ENCODE results near the gene ZNF14.
"Not testable (repeated sequence)": the region's sequence is repeated elsewhere in the genome, so short reads cannot be mapped to it uniquely, and the experiment has no call there.

The ZNF14 gene

DNA sequence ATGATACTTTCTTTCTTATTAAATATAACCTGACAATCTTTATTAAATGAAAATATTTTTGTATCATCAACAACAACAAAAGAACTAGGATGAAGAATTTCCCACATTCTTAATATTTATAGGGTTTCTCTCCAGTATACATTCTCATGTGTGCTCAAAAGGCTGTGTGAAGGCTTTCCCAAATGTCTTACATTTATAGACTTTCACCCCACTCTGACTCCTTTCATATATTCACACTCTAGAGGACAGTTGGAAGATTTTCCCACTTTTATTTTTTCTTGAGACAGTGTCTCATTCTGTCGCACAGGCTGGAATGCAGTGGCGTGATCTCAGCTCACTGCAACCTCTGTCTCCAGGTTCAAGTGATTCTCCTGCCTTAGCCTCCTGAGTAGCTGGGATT, 22.4 kb downstream of the ZNF14 start:
- TF ChIP-seq, protein P1, sequence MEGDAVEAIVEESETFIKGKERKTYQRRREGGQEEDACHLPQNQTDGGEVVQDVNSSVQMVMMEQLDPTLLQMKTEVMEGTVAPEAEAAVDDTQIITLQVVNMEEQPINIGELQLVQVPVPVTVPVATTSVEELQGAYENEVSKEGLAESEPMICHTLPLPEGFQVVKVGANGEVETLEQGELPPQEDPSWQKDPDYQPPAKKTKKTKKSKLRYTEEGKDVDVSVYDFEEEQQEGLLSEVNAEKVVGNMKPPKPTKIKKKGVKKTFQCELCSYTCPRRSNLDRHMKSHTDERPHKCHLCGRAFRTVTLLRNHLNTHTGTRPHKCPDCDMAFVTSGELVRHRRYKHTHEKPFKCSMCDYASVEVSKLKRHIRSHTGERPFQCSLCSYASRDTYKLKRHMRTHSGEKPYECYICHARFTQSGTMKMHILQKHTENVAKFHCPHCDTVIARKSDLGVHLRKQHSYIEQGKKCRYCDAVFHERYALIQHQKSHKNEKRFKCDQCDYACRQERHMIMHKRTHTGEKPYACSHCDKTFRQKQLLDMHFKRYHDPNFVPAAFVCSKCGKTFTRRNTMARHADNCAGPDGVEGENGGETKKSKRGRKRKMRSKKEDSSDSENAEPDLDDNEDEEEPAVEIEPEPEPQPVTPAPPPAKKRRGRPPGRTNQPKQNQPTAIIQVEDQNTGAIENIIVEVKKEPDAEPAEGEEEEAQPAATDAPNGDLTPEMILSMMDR (IDR thresholded peaks at IDR 0.05; ENCODE audit: low read depth, low read length) = no peak
- no peak overlapping the region for H3K4me3 ChIP-seq (ENCODE audit: low read depth, low read length)
- no peak for DNase-seq (ENCODE audit: low read depth, low spot score)
- in situ Hi-C loops (cut with HindIII; ENCODE audit: low sequenced_read_pairs) = no loop called here

DNA sequence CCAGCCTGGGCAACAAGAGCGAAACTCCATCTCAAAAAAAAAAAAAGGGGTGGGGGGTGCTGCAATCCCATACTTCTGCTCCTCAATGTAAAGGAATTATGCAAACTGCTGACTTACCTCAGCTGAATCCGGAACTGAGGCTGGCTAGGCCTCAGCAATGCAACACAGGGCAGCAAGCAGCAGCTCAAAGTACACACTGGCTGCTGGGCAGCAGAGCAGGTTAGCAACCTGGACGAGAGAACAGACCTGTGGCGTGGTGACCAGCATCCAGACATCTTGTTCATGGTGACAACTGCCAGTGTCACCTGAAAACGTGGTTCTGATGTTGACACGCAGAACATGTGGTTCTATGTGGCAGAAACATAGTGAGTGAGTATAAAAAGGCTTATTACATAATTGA, 28.1 kb downstream of the ZNF14 start:
- TF ChIP-seq, protein P1 (IDR thresholded peaks at IDR 0.05; ENCODE audit: low read depth, low read length) = no peak
- no peak for DNase-seq (ENCODE audit: low read depth, low spot score)
- in situ Hi-C loops (cut with HindIII; ENCODE audit: low sequenced_read_pairs) = no loop called here
- H3K4me3 ChIP-seq (ENCODE audit: low read depth, low read length) = no peak overlapping the region

DNA sequence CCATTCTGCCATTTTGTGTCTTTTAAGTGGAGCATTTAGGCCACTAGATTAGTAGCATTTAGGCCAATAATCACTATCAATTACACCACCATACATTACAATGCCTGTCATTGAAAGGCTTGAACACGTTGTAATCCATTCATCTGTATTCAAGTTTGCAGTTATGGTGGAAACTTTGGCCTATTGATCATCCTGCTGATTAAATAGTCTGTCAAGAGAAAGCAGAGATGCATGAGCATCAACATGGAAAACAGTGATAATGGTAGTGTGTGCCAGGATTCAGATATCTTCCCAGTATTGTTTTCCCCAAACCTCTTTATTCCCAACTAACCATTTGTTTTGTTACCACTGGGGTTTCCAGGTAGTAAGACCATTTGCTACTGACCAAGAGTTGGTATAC, 32.4 kb downstream of the ZNF14 start:
- H3K4me3 ChIP-seq (ENCODE audit: low read depth, low read length); in situ Hi-C loops (cut with HindIII; ENCODE audit: low sequenced_read_pairs); DNase-seq (ENCODE audit: low read depth, low spot score): not testable (repeated sequence)

DNA sequence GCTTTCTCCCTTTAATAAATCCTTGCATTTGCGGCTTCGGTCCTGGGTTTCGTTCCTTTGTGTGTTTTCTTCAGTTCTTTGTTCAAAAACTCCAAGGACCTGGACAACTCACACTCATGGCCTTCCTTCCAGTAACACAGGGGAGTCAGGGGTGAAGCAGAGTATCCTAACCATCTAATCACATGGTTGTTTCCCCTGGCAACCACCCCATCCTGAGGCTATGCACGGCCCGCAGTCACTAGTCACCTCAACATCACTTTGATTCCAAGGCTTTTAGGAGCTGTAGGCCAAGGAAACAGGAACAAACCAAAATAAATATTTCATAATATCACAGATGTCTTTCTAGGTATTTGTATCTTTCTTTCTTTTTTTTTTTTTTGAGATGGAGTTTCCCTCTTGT, 35.3 kb downstream of the ZNF14 start:
- in situ Hi-C loops (cut with HindIII; ENCODE audit: low sequenced_read_pairs) = no loop called here
- TF ChIP-seq, protein P1 (IDR thresholded peaks at IDR 0.05; ENCODE audit: low read depth, low read length) = no peak

DNA sequence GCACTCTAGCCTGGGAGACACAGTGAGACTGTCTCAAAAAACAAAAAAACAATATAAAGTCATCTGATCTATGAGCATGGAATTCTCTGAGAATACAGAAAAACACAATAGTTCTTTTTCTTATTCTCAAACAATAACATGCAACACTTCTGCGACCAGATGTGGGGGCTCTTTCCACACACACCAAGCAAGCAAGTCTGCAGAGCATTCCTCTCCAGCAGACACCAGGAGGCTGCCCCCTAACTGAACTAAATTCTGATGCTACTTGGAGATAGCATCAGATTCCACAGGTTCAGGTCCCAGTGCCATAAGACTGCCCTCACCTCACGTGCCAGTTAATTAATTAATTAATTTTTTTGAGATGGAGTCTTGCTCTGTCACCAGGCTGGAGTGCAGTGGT, 36.5 kb downstream of the ZNF14 start:
- DNase-seq (ENCODE audit: low read depth, low spot score) = no peak
- TF ChIP-seq, protein P1 (IDR thresholded peaks at IDR 0.05; ENCODE audit: low read depth, low read length) = no peak
- H3K4me3 ChIP-seq (ENCODE audit: low read depth, low read length) = no peak overlapping the region
- in situ Hi-C loops (cut with HindIII; ENCODE audit: low sequenced_read_pairs) = no loop called here

More for the DNA sequence above, 35.3 kb downstream of the ZNF14 start:
- DNase-seq (ENCODE audit: low read depth, low spot score) = no peak
- no peak overlapping the region for H3K4me3 ChIP-seq (ENCODE audit: low read depth, low read length)

DNA sequence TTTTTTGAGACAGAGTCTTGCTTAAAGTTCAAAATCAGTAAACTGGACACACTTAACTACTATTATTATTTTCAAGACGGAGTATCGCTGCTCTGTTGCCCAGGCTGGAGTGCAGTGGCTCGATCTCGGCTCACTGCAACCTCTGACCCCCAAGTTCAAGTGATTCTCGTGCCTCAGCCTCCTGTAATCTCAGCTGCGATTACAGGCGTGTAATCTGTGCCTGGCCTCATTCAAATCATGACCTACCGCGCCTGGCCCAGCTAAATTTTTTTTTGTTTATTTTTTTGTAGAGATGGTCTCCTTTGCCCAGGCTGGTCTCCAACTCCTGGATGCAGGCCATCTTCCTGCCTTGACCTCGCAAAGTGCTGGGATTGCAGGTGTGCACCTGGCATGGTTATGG, 41.2 kb downstream of the ZNF14 start:
- DNase-seq (ENCODE audit: low read depth, low spot score) = no peak
- in situ Hi-C loops (cut with HindIII; ENCODE audit: low sequenced_read_pairs) = no loop called here
- H3K4me3 ChIP-seq (ENCODE audit: low read depth, low read length) = no peak overlapping the region
- TF ChIP-seq, protein P1 (IDR thresholded peaks at IDR 0.05; ENCODE audit: low read depth, low read length) = no peak

DNA sequence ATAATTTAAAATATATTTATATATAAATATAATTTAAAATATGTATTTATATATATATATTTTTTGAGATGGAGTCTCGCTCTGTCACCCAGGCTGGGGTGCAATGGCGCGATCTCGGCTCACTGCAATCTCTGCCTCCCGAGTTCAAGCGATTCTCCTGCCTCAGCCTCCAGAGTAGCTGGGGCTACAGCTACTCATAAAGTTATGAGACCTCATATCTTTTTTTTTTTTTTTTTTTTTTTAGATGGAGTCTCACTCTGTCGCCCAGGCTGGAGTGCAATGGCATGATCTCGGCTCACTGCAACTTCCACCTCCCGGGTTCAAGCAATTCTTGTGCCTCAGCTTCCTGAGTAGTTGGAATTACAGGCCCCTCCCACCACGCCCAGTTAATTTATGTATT, 43.9 kb downstream of the ZNF14 start:
- DNase-seq (ENCODE audit: low read depth, low spot score); H3K4me3 ChIP-seq (ENCODE audit: low read depth, low read length); in situ Hi-C loops (cut with HindIII; ENCODE audit: low sequenced_read_pairs): not testable (repeated sequence)

DNA sequence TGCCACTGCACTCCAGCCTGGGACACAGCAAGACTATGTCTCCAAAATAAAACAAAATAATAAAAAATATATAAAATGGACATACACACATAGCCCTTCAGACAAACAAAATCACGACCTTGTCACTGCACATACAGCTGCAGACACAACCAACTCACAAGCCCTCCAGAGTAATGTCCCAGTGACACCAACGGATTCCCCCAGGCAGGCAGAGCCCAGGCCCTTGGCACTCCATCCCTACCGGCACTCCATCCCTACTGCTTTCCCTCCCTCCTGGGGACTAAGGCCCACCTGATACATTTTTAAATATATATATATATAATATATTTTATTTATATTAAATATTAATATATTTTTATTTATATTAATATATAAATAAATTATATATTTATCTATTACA, 45.8 kb downstream of the ZNF14 start:
- no peak overlapping the region for H3K4me3 ChIP-seq (ENCODE audit: low read depth, low read length)
- in situ Hi-C loops (cut with HindIII; ENCODE audit: low sequenced_read_pairs) = no loop called here
- TF ChIP-seq, protein P1 (IDR thresholded peaks at IDR 0.05; ENCODE audit: low read depth, low read length) = no peak
- DNase-seq (ENCODE audit: low read depth, low spot score) = no peak

Data from astrocyte of the spinal cord (primary cell).